ENCODE results near the gene SERGEF.

- TF ChIP-seq EZH2 (optimal IDR thresholded peaks at IDR 0.05; ENCODE audit: low read depth, low read length): no peak
- TF ChIP-seq CTCF (IDR thresholded peaks at IDR 0.05; ENCODE audit: low read length): no peak
These were observed 202.8 kb downstream of the SERGEF start for GRCh38 chr11:17810041-17810440.
